ENCODE data around the gene CSN2. TPM values are rescaled to one million over a fixed set of nuclear protein-coding genes. Genes with fewer than 3 reads are reported as not detected.

CSN2 gene
- total and polyA plus RNA-seq, 2 donors (not counting 3 experiments of a cell fraction or from before 2014, with no cell fraction given): not detected

GRCh38 chr4:69910016-69910782 lies 55.3 kb downstream of the CSN2 start:
- no peak for DNase-seq (ENCODE audit: low read depth, low spot score)
- no peaks in the 10 kb centered on the region for H3K36me3 ChIP-seq (ENCODE audit: control insufficient read depth in 2 of 2, extremely low read depth in 1 of 2, insufficient read depth in 2 of 2, low read length in 2 of 2)
- no peak overlapping the region for H2AFZ ChIP-seq (ENCODE audit: low read depth, low read length)
- intact Hi-C loops (cut with micrococcal nuclease) (no loop called here), dilution Hi-C loops (cut with MboI; ENCODE audit: extremely low pct_ligation_motif_present, low sequenced_read_pairs) (no loop called here)
- H3K4me3 ChIP-seq (replicated peaks in 1 of 3; ENCODE audit: insufficient read depth in 1 of 3, low read depth in 1 of 3, low read length in 3 of 3): no peak overlapping the region
- no peak overlapping the region for H3K9ac ChIP-seq (replicated peaks; ENCODE audit: extremely low read depth, insufficient read depth, low read length)
- ChIA-PET POLR2A (no interaction called here), CTCF (no interaction called here)
- no TSS peak for BruUV-seq (replicated peaks)
- H4K20me1 ChIP-seq (replicated peaks; ENCODE audit: control insufficient read depth, extremely low read depth, insufficient read depth, low read length): no peaks in the 10 kb centered on the region
- no peaks in the 10 kb centered on the region for H3K4me1 ChIP-seq (ENCODE audit: control insufficient read depth, extremely low read depth, insufficient read depth, low read length)
- no peak for FAIRE-seq
- no peak overlapping the region for H3K4me2 ChIP-seq (ENCODE audit: insufficient read depth, low read length)
- no peaks in the 10 kb centered on the region for H3K9me1 ChIP-seq (replicated peaks; ENCODE audit: control insufficient read depth, extremely low read depth, insufficient read depth, low read length)
- TF ChIP-seq POLR2A (IDR thresholded peaks at IDR 0.05; ENCODE audit: low read depth, low read length): no peak
- no peak for TF ChIP-seq GATA2 (IDR thresholded peaks at IDR 0.05; ENCODE audit: insufficient read depth, insufficient read length, low read depth, low read length)
- TF ChIP-seq EZH2 (IDR thresholded peaks at IDR 0.05; ENCODE audit: borderline replicate concordance, low read depth, low read length, severe bottlenecking): no peak
- no peak for TF ChIP-seq MYC (IDR thresholded peaks at IDR 0.05; ENCODE audit: low read depth, low read length)
- TF ChIP-seq POLR2AphosphoS5 (IDR thresholded peaks at IDR 0.05; ENCODE audit: insufficient read depth, low read depth, low read length): no peak
- TF ChIP-seq CTCF (IDR thresholded peaks at IDR 0.05; ENCODE audit: extremely low read depth in 1 of 2, insufficient read depth in 1 of 2, low read depth in 1 of 2, low read length in 2 of 2): no peak
- no peak for TF ChIP-seq JUN (IDR thresholded peaks at IDR 0.05; ENCODE audit: borderline replicate concordance, insufficient read depth, insufficient read length, low read depth)
- no peak for TF ChIP-seq FOS (IDR thresholded peaks at IDR 0.05; ENCODE audit: borderline replicate concordance, insufficient read depth, low read length)
- TF ChIP-seq MAX (IDR thresholded peaks at IDR 0.05; ENCODE audit: insufficient read depth, insufficient read length): no peak
- no peak overlapping the region for H3K27ac ChIP-seq (ENCODE audit: insufficient read depth, low read depth, low read length)
- H3K79me2 ChIP-seq (ENCODE audit: control insufficient read depth, insufficient read depth, low read length): no peaks in the 10 kb centered on the region
- H3K9me3 ChIP-seq (replicated peaks; ENCODE audit: control insufficient read depth, insufficient read depth, low read length): no peaks in the 10 kb centered on the region
- no peaks in the 10 kb centered on the region for H3K27me3 ChIP-seq (ENCODE audit: control insufficient read depth in 2 of 2, insufficient read depth in 2 of 2, low read length in 2 of 2)
